KG1 (cell line): ENCODE data around the gene PRKACG.
"Not testable (repeated sequence)": the region's sequence is repeated elsewhere in the genome, so short reads cannot be mapped to it uniquely, and the experiment has no call there.

Experiments
- DNase-seq: peaks from one replicate; lab custom pipeline; 2025; lab: John Stamatoyannopoulos, UW

PRKACG gene

DNA sequence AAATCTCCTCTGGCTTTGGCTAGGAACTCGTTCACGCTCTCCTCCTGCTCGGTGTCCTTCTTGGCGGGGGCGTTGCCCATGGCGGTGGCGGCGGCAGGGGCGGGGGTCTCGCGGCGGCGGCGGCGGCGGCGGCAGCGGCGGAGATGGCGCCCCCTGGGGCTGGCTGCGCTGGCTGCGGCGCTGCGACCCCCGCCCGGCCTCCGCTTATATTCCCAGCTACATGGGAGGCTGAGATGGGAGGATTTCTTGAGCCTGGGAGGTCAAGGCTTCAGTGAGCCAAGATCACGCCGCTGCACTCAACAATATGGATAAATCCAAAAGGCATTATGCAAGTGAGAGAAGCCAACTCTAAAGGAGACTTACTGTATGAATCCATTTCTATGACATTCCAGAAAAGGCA, at the start of gene PRKACG:
TSS of gene PRKACG (minus strand) at position 101 of the 400 bp plus-strand sequence. CDS start at position 80, 21 bp downstream.
- DNase-seq: no peak

DNA sequence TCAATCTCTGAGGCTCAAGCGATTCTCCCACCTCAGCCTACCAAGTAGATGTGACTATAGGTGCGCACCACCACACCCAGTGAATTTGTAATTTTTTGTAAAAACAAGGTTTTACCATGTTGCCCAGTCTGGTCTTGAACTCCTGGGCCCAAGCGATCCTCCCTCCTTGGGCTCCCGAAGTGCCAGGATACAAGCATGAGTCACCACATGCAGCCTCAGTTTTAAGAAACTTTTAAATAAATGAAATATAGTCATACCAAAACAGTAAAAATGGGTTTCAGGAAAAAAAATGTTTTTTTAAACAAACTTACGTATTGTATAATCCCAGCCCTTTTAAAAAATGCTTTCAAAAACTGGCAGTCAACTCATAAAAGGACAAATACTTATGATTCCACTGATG, 48.3 kb upstream of the PRKACG start:
- DNase-seq: no peak

DNA sequence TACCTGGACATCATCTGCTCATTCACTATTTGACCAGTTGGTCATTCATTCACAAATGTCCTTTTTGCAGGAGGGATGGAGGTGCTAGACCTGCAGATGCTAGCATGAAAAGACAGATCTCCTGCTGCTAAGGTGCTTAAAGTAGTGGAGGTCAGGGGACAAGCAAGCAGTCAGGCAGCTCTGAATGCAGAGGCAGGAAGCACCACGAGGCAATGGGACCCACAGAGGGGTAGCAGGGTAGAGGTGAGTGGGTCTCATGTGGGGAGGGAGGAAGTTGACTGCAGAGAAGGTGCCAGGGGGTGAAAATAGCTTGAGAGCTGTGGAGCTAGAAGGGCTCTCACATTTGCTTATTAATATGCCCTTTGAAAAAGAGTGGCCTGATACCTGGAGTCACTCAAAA, 46.9 kb upstream of the PRKACG start:
- no peak for DNase-seq

DNA sequence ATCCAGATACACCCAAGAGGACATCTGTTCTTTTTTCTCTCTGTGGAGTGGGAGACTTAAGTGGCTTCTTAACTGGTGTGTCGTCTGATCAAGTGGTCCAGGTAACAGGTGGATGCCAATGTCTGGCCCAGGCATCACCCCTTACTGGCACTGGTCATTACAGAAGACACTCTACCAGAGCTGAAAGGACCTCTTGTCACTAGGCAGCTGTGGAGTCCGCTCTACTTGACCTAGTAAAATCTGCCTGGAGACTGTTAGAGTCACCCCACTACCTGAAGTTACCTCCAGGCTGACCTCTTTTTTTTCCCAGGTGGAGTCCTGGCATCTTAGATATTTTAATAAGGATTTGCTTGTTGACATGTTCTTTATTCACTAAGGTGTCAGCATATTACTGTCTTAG, 44.2 kb upstream of the PRKACG start:
- no peak for DNase-seq

DNA sequence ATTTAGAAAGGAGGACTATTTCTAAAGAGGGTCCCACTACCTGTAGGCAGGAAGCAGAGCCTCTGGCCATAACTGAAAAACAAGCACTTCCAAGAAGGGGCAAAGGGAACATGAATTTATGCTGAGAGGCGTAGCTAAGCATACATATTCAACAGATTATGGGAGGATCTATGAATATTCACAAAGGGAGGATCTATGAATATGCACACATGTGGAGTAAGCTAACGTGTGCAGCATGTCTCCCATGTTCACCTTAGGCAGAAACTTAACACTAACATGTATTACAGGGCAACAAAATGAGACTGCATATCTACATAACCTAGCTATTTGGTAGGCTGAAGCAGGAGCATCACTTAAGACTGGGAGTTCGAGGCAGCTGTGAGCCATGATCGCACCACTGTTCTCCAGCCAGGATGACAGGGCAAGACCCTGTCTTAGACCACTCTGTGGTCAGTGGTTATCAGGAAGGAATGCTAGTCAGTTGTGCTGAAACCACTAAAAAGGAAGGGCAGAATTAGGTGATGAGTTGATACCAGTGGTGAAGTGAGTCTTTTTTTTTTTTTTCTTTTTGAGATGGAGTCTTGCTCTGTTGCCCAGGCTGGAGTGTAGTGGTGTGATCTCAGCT, 42.4 kb upstream of the PRKACG start:
- no peak for DNase-seq

DNA sequence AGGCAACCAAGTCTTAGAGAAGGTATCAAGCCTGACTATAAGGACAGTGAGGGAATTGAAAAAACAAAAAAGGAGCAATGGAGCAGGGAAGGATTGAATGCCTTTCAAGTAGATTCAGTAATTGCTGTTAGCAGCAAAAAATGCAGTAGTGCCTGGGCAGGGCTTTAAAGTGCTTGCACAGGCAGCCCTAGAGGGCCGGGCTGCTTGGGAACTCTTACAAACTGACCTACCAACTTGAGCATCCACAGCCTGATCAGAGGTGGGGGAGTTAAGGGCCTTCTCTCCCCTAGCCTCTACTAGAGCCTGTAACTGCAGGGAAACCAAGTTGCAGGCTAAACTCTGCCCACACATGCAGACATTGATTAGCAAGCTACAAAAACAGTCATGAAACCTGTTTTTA, 41.1 kb upstream of the PRKACG start:
- DNase-seq: no peak

DNA sequence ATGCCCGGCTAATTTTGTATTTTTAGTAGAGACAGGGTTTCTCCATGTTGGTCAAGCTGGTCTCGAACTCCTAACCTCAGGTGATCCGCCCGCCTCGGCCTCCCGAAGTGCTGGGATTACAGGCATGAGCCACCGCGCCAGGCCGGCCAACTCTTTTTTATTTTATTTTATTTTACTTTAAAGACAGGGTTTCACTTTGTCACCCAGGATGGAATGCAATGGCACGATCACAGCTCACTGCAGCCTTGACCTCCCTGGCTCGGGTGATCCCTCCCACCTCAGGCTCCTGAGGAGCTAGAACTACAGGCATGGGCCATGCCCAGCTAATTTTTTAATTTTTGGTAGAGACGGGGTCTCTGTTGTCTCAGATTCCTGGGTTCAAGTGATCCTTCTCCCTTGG, 37.0 kb upstream of the PRKACG start:
- DNase-seq: not testable (repeated sequence)

DNA sequence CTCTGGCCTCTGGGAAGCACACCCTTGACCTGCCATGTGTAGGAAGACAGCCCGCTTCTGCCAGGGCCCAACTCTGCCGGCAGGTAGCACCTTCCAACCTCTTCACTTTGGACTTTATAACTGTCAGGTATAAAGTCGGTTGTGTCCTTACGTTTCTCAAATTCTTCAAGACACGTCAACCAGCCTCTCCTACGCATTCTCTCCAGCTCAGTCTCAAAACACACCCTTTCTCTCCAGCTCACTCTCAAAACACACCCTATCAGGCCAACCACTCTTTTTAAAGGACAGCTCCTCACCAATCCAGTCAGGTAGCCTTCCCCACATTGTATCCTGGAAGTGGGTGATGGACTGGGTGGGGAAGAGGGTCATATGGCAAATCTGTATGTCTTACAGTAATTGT, 35.2 kb upstream of the PRKACG start:
- no peak for DNase-seq

DNA sequence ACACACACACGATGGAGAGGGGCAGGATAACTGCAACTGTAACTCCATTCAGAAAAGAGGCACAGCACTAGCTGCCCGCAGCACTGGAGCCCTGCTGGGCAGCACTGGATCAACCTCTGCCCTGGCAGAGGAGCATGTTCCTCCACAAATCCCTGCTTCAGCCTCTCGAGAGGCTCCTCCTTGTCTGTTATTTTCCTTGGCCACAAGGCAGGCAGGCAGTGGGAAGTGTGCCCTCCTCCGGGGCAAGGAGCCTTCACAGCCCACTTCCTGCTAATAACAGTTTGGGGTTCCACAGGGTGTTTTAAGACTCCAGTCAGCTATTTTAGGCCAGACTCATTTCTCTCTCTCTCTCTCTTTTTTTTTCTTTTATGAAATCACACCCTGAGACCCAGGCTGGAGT, 33.5 kb upstream of the PRKACG start:
- DNase-seq: no peak

DNA sequence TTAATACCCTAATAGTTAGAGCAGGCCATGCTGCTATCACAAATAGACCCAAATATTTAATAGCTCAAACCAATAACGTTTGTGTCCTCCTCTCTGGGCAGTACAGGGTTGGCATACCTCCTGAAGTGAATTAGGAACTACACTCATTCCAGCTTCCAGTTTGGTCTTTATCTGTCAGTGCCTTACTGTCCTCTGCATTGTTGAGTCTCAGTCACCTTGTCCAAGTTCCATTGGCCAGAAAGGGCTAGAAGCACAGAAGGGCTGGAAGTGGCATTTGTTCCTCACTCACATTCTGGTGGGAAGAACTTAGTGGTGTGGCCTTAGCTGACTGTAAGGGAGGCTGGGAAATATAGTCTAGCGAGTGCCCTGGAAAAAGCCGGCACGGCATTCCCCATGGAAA, 32.8 kb upstream of the PRKACG start:
- DNase-seq: no peak

DNA sequence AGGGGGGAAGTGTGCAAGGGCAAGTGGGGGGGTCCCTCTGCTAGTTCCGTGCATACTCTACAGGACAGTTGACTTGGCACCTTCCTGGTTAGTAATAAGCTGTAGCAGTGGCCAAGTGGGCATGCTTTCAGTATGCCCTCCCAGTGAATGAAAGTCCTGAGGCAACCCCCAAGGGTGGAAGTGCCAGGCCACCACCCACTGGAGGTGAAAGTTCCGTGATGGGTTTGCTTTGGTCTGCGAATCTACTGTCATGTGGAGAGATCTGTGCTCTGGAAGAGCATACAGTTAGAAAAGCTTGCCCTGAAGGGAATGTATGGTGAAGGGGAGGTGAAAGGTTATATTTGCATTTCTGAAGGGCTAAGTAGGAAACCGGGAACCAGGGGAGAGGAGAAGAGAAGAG, 31.9 kb upstream of the PRKACG start:
- DNase-seq: no peak

DNA sequence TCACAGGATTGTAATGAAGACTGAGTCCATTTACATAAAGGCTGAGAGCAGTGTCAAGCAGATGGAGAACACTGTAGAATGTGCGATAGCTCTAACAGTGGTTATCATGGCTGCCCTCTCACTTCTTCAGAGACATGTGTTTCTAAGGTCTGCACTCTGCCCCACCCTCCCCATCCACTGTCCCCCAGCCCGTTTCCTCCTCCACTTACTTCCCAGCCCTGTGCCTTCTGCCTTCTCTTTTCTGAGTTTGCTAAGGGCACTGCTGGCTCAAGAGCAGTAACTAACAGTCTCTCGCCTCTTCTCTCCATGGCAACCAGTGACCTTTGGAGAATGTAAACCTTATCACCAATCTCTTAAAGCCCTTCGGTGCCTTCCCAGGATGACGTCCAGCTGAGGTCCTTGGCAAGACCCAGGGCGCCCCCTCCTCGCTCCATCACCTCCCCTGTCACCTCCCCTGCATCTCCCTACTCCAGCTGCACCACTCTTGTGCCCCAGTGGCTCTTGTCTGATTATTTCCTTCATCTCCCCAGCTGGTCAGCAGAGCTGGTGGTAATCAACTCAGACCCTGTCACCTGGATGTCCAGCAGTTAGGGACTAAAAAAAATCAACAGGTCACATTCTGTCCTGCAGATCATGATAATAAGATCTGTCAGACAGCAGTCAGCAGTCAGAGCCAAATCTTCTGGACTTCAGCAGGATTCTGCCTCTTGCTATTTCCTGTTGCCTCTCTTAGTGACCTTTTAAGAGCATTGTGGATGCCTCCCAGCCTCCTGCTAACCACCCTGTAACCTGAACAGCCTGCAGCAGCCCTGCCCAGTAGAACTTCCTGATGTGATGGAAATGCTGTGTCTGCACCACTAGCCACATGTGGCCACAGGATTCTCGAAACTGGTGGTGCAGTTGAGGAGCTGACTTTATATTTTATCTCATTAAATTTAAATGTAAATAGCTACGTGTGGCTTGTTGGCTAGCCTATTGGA, 30.6 kb upstream of the PRKACG start:
- no peak for DNase-seq

DNA sequence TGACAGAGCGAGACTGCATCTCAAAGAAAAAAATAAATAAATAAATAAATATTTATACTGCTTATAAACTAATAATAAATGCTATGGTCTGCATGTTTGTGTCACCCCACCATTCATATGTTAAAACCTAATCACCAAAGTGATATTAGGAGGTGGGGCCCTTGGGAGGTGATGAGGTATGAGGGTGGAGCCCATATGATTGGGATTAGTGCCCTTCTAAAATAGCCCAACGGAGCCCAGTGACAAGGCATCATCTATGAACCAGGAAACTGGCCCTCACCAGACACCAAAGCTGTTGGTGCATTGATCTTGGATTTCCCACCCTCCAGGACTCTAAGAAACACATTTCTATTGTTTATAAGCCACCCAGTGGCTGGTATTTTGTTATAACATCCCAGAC, 26.7 kb upstream of the PRKACG start:
- no peak for DNase-seq

DNA sequence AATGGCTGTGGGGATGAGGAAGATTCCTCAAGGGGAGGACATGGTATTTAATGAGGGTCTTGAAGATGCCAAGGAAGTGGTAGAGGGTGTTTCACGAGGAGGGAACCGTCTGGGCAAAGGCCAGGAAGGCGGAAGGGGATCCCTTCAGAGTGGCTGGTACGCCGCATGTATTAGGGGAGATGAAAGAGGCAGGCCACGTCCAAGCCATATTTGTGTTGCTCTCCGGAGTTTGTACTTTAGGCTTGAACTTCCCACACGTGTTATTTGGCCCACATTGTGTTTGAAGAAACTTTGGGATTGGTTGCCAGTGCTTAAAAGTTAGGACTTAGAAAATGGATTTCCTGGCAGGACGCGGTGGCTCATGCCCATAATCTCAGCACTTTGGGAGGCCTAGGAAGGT, 22.9 kb upstream of the PRKACG start:
- DNase-seq: no peak

DNA sequence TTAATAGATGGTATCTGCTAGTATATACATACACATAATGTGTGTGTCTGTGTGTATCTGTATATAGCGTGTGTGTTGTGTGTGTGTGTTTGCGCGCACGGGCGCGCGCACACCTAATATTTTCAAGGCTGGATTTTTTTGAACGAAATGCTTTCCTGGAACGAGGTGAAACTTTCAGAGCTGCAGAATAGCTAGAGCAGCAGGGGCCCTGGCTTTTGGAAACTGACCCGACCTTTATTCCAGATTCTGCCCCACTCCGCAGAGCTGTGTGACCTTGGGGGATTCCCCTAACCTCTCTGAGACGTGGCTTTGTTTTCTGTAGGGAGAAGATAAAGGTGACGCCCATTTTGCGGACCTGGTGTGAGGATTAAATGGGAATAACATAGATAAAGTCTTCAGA, 22.4 kb upstream of the PRKACG start:
- no peak for DNase-seq

DNA sequence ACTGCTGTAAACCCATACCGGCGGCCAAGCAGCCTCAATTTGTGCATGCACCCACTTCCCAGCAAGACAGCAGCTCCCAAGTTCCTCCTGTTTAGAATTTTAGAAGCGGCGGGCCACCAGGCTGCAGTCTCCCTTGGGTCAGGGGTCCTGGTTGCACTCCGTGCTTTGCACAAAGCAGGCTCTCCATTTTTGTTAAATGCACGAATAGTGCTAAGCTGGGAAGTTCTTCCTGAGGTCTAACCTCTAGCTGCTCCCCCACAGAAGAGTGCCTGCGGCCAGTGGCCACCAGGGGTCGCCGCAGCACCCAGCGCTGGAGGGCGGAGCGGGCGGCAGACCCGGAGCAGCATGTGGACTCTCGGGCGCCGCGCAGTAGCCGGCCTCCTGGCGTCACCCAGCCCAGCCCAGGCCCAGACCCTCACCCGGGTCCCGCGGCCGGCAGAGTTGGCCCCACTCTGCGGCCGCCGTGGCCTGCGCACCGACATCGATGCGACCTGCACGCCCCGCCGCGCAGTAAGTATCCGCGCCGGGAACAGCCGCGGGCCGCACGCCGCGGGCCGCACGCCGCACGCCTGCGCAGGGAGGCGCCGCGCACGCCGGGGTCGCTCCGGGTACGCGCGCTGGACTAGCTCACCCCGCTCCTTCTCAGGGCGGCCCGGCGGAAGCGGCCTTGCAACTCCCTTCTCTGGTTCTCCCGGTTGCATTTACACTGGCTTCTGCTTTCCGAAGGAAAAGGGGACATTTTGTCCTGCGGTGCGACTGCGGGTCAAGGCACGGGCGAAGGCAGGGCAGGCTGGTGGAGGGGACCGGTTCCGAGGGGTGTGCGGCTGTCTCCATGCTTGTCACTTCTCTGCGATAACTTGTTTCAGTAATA, 21.8 kb upstream of the PRKACG start, which contains the start of gene FXN:
TSS of gene FXN (plus strand) at position 315 of the 871 bp plus-strand sequence. CDS start at position 346, 31 bp downstream.
- peak; percentile 59 for DNase-seq

DNA sequence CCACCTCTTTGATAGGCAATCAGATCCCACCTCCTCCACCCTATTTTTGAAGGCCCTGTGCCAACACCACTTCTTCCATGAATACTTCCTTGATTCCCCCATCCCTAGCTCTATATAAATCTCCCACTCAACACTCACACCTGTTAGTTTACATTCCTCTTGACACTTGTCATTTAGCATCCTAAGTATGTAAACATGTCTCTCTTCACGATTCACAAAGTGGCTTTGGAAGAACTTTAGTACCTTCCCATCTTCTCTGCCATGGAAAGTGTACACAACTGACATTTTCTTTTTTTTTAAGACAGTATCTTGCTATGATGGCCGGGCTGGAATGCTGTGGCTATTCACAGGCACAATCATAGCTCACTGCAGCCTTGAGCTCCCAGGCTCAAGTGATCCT, 20.2 kb upstream of the PRKACG start:
- DNase-seq: no peak

DNA sequence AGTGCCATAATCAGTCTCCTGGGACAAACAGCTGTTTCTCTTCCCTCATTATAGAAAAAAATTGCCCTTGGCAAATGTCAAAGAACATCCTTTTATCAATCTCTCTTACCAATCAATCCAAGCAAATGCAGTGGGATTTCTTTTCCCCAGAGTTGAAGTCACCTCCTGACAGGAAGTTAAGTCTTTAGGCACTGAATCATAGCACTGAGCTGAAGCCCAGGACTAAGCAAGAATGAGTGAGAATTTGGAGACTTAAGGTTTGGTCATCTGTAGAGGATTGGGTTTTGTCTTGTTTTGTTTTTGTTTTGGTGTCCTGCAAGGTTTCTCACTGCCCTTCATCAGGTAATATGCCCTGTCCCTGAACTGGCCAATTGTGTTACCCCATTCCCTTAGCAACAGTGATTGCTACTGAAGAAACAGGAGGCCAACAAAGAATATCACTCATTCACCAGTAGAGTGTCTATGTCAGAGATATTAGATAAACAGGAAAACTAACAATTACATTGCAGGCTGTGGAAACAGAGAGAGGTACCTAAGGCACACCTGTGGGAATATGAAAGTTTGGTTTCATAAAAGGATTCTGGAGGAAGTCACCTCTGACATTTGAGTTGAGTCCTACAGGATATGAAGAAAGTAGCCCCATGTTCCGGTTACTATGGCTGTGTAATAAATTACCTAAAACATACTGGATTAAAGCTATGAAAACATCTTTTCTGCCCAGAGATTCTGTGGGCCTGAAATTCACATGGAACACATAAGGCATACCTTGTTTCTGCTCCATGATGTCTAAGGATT, 17.1 kb upstream of the PRKACG start:
- no peak for DNase-seq

DNA sequence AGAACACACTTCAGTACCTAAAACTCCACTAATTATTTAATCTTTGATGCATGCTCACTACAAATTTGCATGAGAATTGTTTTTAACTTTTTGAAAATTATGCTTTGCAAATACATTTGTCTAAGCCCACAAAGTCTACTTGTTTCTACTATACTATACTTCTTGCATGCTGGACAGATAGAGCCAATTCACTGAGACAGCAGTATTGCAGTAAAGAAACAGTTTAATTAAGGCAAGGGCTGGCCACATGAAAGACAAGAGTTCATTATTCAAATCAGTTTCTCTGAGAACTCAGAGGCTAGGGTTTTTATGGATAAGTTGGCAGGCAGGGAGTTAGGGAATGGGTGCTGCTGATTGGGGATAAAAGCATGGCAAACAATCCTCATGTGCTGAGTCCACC, 15.6 kb upstream of the PRKACG start:
- no peak for DNase-seq

DNA sequence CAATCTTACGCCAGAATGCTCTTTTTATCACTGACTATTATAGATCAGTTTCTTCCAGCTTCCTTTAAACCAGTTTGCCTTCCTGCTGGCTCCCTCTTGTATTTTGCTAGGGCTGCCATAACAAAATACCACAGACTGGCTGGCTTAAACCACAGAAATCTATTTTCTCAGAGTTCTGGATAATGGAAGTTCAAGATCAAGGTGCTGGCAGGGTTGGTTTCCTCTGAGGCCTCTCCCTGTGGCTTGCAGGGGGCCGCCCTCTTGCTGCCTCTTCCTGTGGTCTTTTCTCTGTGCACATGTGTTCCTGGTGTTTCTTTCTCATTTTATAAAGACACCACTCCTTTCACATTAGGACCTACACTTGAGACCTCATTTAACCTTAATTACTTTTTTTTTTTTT, 14.8 kb upstream of the PRKACG start:
- peak; percentile 74 for DNase-seq

DNA sequence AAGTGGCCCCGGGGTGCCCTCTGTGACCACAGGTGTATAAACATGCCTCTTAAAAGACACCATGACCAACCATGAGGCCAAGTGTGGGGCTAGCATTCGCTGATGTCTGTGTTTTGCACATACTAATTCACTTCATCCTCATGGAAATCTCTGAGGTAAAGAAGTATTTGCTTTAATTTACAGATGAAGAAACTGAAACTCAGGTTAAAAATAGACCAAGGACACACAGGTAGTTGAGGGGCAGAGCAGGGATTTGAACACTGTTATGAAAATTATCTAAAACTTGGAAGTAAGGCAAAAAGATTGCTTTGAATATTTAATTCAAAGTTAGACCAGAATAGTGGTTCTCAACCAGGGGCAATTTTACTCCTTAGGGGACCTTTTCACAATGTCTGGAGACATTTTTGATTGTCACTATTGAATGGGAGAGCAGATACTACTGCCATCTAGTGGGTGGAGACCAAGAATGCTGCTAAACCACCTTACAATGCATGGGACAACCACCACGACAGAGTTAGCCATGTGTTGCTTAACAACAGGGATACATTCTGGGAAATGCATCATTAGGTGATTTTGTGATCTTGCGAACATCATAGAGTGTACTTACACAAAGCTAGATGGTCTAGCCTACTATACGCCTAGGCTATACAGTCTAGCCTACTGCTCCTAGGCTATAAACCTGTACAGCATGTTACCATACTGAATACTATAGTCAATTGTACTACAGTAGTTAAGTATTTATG, 13.6 kb upstream of the PRKACG start:
- peak; percentile 45 for DNase-seq
